ENCODE measurements around the gene AUTS2. TPM values are rescaled to one million over a fixed set of nuclear protein-coding genes. Genes with fewer than 3 reads are reported as not detected.
"Not testable (repeated sequence)": the region's sequence is repeated elsewhere in the genome, so short reads cannot be mapped to it uniquely, and the experiment has no call there.

The AUTS2 gene
- total RNA-seq, 3 donors from 2014 or later = 31.2 to 67.6 (median 36.5) TPM

- no peaks in the 10 kb centered on the region for H3K4me1 ChIP-seq (ENCODE audit: low read depth)
- no peak for TF ChIP-seq CTCF (IDR thresholded peaks at IDR 0.05)
- DNase-seq (peak in 1 of 3 donors; percentile 46), ATAC-seq (no peak)
- no peak overlapping the region for H3K4me3 ChIP-seq
- intact Hi-C loops (cut with DNase I, micrococcal nuclease) = no loop called here
- no peaks in the 10 kb centered on the region for H3K36me3 ChIP-seq (ENCODE audit: low read depth)
- H3K9me3 ChIP-seq = no peaks in the 10 kb centered on the region
Measured at GRCh38 chr7:69782917-69783684, 184.8 kb downstream of the AUTS2 start.

GRCh38 chr7:69786130-69786529 lies 187.9 kb downstream of the AUTS2 start:
- H3K9me3 ChIP-seq; ATAC-seq; H3K36me3 ChIP-seq (ENCODE audit: low read depth); intact Hi-C loops (cut with DNase I, micrococcal nuclease); H3K4me1 ChIP-seq (ENCODE audit: low read depth); H3K4me3 ChIP-seq; DNase-seq: not testable (repeated sequence)

GRCh38 chr7:69786730-69787395 lies 188.6 kb downstream of the AUTS2 start:
- Histone ChIP-seq H3K36me3 (ENCODE audit: low read depth) (no peaks in the 10 kb centered on the region), H3K9me3 (no peaks in the 10 kb centered on the region), H3K4me3 (no peak overlapping the region), H3K4me1 (ENCODE audit: low read depth) (no peaks in the 10 kb centered on the region)
- intact Hi-C loops (cut with DNase I, micrococcal nuclease) = no loop called here
- DNase-seq (no peak), ATAC-seq (no peak)
- no peak for TF ChIP-seq CTCF (IDR thresholded peaks at IDR 0.05)

GRCh38 chr7:69787736-69788431 lies 189.6 kb downstream of the AUTS2 start:
- no peaks in the 10 kb centered on the region for H3K36me3 ChIP-seq (ENCODE audit: low read depth)
- DNase-seq (no peak), ATAC-seq (no peak)
- no peaks in the 10 kb centered on the region for H3K9me3 ChIP-seq
- no peak overlapping the region for H3K4me3 ChIP-seq
- intact Hi-C loops (cut with DNase I, micrococcal nuclease) = no loop called here
- TF ChIP-seq CTCF (IDR thresholded peaks at IDR 0.05) = no peak
- no peaks in the 10 kb centered on the region for H3K4me1 ChIP-seq (ENCODE audit: low read depth)

- DNase-seq = no peak
- no peak for TF ChIP-seq CTCF (IDR thresholded peaks at IDR 0.05)
- H3K9me3 ChIP-seq = no peaks in the 10 kb centered on the region
- intact Hi-C loops (cut with DNase I, micrococcal nuclease) = no loop called here
- H3K4me1 ChIP-seq (ENCODE audit: low read depth) = no peaks in the 10 kb centered on the region
- no peak overlapping the region for H3K4me3 ChIP-seq
- ATAC-seq = no peak
- no peaks in the 10 kb centered on the region for H3K36me3 ChIP-seq (ENCODE audit: low read depth)
Measured at GRCh38 chr7:69789563-69789962, 191.3 kb downstream of the AUTS2 start.
